ENCODE data around the gene CRIP2. TPM values are rescaled to one million over a fixed set of nuclear protein-coding genes. Genes with fewer than 3 reads are reported as not detected.
A peak's percentile ranks its signal among the peaks of the same experiment; 100 is the strongest.

Gene CRIP2
- total and polyA plus RNA-seq, 9 of the 15 experiments (the other 6 are each of a cell fraction or from before 2014, with no cell fraction given): 0.18 to 2.0 (median 0.69) TPM; not detected in 1

DNA sequence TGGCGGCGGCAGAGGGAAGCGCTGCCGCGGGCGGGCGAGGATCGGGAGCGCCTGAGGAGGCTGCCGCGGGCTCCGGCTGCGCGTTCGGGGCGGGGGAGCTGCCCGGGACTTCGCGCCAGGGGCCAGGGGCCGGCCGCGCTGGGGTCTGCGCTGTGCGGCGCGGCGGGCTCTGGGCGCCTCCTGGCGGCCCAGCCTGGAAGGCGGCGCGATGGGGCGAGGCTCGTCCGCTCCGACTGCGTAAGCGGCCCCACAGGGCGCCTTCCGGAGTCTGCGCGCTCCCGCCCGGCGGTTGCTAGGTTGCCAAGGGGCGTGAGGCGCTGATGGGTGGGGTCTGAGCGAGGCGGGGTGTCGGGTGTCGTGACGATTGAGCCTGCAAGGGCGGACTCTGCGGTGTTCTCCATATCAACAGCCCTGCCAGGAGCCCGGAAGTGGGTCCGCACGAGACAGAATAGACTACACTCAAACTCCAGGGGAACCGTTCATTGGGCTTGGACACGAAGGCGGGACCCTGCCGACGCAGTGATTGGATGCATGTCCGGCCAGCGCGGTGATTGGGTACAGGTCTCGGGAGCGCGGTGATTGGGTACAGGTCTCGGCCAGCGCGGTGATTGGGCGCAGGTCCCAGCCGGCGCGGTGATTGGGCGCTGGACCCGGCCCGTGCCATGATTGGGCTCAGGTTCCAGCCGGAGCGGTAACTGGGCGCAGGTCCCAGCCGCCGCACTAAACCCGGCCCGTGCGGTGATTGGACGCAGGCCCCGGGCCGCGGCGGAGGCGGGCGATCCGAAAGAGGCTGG lies 16.1 kb downstream of the CRIP2 start, which contains the start of gene TEDC1 (continued):
- TF ChIP-seq, protein P1, sequence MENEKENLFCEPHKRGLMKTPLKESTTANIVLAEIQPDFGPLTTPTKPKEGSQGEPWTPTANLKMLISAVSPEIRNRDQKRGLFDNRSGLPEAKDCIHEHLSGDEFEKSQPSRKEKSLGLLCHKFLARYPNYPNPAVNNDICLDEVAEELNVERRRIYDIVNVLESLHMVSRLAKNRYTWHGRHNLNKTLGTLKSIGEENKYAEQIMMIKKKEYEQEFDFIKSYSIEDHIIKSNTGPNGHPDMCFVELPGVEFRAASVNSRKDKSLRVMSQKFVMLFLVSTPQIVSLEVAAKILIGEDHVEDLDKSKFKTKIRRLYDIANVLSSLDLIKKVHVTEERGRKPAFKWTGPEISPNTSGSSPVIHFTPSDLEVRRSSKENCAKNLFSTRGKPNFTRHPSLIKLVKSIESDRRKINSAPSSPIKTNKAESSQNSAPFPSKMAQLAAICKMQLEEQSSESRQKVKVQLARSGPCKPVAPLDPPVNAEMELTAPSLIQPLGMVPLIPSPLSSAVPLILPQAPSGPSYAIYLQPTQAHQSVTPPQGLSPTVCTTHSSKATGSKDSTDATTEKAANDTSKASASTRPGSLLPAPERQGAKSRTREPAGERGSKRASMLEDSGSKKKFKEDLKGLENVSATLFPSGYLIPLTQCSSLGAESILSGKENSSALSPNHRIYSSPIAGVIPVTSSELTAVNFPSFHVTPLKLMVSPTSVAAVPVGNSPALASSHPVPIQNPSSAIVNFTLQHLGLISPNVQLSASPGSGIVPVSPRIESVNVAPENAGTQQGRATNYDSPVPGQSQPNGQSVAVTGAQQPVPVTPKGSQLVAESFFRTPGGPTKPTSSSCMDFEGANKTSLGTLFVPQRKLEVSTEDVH (IDR thresholded peaks at IDR 0.05; ENCODE audit: low read depth, partially characterized antibody): peak; percentile 81
- TF ChIP-seq, protein P2, sequence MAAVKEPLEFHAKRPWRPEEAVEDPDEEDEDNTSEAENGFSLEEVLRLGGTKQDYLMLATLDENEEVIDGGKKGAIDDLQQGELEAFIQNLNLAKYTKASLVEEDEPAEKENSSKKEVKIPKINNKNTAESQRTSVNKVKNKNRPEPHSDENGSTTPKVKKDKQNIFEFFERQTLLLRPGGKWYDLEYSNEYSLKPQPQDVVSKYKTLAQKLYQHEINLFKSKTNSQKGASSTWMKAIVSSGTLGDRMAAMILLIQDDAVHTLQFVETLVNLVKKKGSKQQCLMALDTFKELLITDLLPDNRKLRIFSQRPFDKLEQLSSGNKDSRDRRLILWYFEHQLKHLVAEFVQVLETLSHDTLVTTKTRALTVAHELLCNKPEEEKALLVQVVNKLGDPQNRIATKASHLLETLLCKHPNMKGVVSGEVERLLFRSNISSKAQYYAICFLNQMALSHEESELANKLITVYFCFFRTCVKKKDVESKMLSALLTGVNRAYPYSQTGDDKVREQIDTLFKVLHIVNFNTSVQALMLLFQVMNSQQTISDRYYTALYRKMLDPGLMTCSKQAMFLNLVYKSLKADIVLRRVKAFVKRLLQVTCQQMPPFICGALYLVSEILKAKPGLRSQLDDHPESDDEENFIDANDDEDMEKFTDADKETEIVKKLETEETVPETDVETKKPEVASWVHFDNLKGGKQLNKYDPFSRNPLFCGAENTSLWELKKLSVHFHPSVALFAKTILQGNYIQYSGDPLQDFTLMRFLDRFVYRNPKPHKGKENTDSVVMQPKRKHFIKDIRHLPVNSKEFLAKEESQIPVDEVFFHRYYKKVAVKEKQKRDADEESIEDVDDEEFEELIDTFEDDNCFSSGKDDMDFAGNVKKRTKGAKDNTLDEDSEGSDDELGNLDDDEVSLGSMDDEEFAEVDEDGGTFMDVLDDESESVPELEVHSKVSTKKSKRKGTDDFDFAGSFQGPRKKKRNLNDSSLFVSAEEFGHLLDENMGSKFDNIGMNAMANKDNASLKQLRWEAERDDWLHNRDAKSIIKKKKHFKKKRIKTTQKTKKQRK (IDR thresholded peaks at IDR 0.05; ENCODE audit: borderline replicate concordance, low read depth, low read length): no peak
- TF ChIP-seq EGR1 (conservative IDR thresholded peaks at IDR 0.05): no peak
- TF ChIP-seq ARID3A (IDR thresholded peaks at IDR 0.05; ENCODE audit: borderline replicate concordance, low read depth, low read length): no peak
- no peak for TF ChIP-seq PRPF4 (IDR thresholded peaks at IDR 0.05; ENCODE audit: insufficient read depth, low read depth, low read length, poor library complexity, severe bottlenecking)
- peak; percentile 81 for TF ChIP-seq ATF7 (IDR thresholded peaks at IDR 0.05)
- no peak for TF ChIP-seq KAT8 (IDR thresholded peaks at IDR 0.05; ENCODE audit: low read depth)
- peak; percentile 100 for TF ChIP-seq GABPB1 (CRISPR knock-in tag; IDR thresholded peaks at IDR 0.05)
- peak; percentile 61 for TF ChIP-seq ETV1 (tag; conservative IDR thresholded peaks at IDR 0.05; ENCODE audit: low read depth)
- TF ChIP-seq RBBP5 (IDR thresholded peaks at IDR 0.05; ENCODE audit: borderline replicate concordance, insufficient read depth, low read length, poor library complexity, severe bottlenecking): peak; percentile 59
- no peak for TF ChIP-seq MTA1 (IDR thresholded peaks at IDR 0.05; ENCODE audit: borderline replicate concordance)
- no peak for TF ChIP-seq CBFA2T2 (conservative IDR thresholded peaks at IDR 0.05)
- TF ChIP-seq CREB1 (IDR thresholded peaks at IDR 0.05): peak; percentile 68
- peak; percentile 77 for TF ChIP-seq CREB1 (CRISPR knock-in tag; IDR thresholded peaks at IDR 0.05)
- peak in 2 of 3 experiments; percentile 4 to 25 for TF ChIP-seq YY1 (IDR thresholded peaks at IDR 0.05; ENCODE audit: borderline replicate concordance in 1 of 3, control insufficient read depth in 1 of 3, extremely low read depth in 1 of 3, insufficient read depth in 3 of 3, insufficient read length in 1 of 3, insufficient replicate concordance in 2 of 3, low read depth in 1 of 3, low read length in 2 of 3)
- TF ChIP-seq CBX3 (IDR thresholded peaks at IDR 0.05; ENCODE audit: borderline replicate concordance in 1 of 2, low read length in 2 of 2): peak in 1 of 2 experiments; percentile 16; a peak in 1 of 3 replicates
- TF ChIP-seq TAF1 (IDR thresholded peaks at IDR 0.05; ENCODE audit: control insufficient read depth, extremely low read depth, insufficient read depth, low read length, severe bottlenecking): peak; percentile 74
- TF ChIP-seq RBM17 (IDR thresholded peaks at IDR 0.05; ENCODE audit: borderline replicate concordance, low read depth, low read length): no peak
